SU-DHL-6 (cell line): ENCODE results near the gene ARHGEF28.

Experiments used
- CTCF ChIP-seq: fragments of 200-600 bp; sonication (generic); IDR thresholded peaks from one replicate; pipeline ENCODE4 v1.5.1; 2017; ENCODE audit warnings: antibody characterized with exemption, mild to moderate bottlenecking, low read length, moderate library complexity; ENCODE audit not compliant: insufficient read depth, poor library complexity, severe bottlenecking
- EZH2phosphoT487 ChIP-seq: fragments of 200-600 bp; sonication (generic), shearing (Covaris generic); conservative IDR thresholded peaks from 2 replicates; pipeline ENCODE4 v1.6.1; 2018; ENCODE audit warnings: mild to moderate bottlenecking, antibody characterized with exemption, low read length, moderate library complexity, mixed read lengths

- no peak for TF ChIP-seq CTCF
- TF ChIP-seq EZH2phosphoT487, result no peak
Measured at GRCh38 chr5:73962801-73963425, 336.9 kb downstream of the ARHGEF28 start.
